Measurements from ENCODE around the gene C1orf35. TPM values are rescaled to one million over a fixed set of nuclear protein-coding genes. Genes with fewer than 3 reads are reported as not detected.

Gene C1orf35
- total and polyA plus RNA-seq, 2 of the 8 experiments (the other 6 are each of a cell fraction or from before 2014, with no cell fraction given) = 18.6 to 19.9 TPM

DNA sequence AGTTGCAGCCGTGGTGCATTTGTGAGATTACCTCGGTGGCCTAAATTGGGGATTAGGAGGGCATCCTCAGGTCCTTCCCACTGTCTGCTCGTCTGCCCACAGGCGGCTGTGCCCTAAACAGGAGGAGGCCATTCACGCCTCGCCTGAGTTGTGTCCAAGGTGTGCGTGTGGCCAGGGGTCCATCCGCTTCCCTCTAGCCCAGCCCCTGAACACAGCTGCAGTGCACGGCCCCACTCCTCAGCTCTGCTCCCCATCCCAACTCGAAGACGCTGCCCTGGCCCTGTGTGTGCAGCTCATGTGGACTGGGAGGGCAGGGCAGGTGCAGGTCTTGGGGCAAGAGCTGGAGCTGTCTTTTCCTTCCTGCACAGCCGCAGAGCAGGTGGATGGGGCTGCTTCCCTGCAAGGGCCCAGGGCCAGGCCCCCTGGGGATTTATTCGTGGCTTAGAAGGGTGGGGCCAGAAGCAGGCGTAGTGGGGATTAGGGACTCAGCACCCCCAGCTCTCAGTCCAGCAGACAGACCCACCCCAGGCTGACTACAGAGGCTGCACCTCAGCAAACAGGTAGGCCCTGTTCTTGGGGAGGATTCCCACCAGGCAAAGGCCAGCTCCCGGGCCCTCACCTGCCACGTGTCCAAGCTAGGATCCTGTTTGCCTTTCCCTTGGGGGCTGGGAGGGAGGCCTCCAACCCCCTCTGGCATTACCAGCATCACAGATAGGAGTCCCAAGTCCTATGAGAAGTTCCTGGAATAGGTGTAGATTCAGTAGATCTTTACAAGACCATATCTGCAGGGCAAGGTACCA is 41.3 kb upstream of the C1orf35 start (continued):
- TF ChIP-seq BACH1 (IDR thresholded peaks at IDR 0.05; ENCODE audit: low read length) (no peak), SRF (IDR thresholded peaks at IDR 0.05; ENCODE audit: low read depth, low read length) (no peak), RBBP5 (IDR thresholded peaks at IDR 0.05; ENCODE audit: borderline replicate concordance, low read depth, low read length) (no peak)
